Hepatocyte (in vitro differentiated cells): ENCODE data around the gene S100A14.
"Not testable (repeated sequence)": the region's sequence is repeated elsewhere in the genome, so short reads cannot be mapped to it uniquely, and the experiment has no call there.

Experiments used
- EZH2phosphoT487 ChIP-seq: fragments of 200-600 bp; sonication (generic); IDR thresholded peaks from one replicate; pipeline ENCODE4 v1.6.1; 2018; ENCODE audit warnings: antibody characterized with exemption, mild to moderate bottlenecking, low read depth, moderate library complexity; ENCODE audit not compliant: unreplicated experiment, severe bottlenecking
- TF ChIP-seq, protein P1 (sequence below): fragments of 200-600 bp; sonication (generic); IDR thresholded peaks from 2 replicates; pipeline ENCODE4 v1.5.1; 2016; ENCODE audit warnings: antibody characterized with exemption, mild to moderate bottlenecking; ENCODE audit not compliant: poor library complexity

DNA sequence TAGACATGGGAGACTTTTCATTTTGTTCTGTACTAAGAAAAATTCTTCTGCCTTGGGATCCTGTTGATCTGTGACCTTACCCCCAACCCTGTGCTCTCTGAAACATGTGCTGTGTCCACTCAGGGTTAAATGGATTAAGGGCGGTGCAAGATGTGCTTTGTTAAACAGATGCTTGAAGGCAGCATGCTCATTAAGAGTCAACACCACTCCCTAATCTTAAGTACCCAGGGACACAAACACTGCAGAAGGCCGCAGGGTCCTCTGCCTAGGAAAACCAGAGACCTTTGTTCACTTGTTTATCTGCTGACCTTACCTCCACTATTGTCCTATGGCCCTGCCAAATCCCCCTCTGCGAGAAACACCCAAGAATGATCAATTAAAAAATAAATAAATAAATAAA, 32.6 kb downstream of the S100A14 start:
- TF ChIP-seq, protein P1, sequence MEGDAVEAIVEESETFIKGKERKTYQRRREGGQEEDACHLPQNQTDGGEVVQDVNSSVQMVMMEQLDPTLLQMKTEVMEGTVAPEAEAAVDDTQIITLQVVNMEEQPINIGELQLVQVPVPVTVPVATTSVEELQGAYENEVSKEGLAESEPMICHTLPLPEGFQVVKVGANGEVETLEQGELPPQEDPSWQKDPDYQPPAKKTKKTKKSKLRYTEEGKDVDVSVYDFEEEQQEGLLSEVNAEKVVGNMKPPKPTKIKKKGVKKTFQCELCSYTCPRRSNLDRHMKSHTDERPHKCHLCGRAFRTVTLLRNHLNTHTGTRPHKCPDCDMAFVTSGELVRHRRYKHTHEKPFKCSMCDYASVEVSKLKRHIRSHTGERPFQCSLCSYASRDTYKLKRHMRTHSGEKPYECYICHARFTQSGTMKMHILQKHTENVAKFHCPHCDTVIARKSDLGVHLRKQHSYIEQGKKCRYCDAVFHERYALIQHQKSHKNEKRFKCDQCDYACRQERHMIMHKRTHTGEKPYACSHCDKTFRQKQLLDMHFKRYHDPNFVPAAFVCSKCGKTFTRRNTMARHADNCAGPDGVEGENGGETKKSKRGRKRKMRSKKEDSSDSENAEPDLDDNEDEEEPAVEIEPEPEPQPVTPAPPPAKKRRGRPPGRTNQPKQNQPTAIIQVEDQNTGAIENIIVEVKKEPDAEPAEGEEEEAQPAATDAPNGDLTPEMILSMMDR, result not testable (repeated sequence)
- TF ChIP-seq EZH2phosphoT487, result not testable (repeated sequence)
